SH-SY5Y (cell line): ENCODE measurements around the gene SYNGAP1.

Experiments
- GATA2 ChIP-seq: IDR thresholded peaks from 2 replicates; pipeline ENCODE4 v1.6.1; 2011; ENCODE audit warnings: mild to moderate bottlenecking, low read depth, low read length
- GATA3 ChIP-seq: IDR thresholded peaks from 2 replicates; pipeline ENCODE4 v1.6.1; 2011; ENCODE audit warnings: low read depth, mild to moderate bottlenecking, low read length, moderate library complexity

- no peak for TF ChIP-seq GATA2
- TF ChIP-seq GATA3 = no peak
Observed at GRCh38 chr6:33477864-33478263, 58.0 kb downstream of the SYNGAP1 start.
